ENCODE data around the gene NUDT2.
"Not testable (repeated sequence)": the region's sequence is repeated elsewhere in the genome, so short reads cannot be mapped to it uniquely, and the experiment has no call there.

The NUDT2 gene

DNA sequence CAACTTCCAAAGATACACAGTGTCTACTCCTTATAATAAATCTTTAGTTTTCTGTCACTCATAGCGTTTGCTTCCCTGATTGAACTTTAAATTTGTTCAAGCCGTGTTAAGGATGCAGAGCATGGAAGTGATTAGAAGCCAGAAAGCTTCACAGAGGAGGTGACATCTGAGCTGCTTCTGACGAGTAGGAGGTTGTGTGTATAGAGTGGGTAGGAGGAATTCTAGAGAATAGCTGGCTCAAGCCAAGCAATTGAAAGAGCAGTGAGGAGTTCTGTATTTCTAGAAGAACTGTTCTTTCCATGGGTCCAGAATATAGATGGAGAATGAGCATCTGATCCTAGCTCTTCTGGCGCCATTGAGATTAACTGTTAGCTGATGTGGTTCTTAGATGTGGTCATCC is 6.0 kb downstream of the NUDT2 start:
- DNase-seq (ENCODE audit: low spot score) = no peak

DNA sequence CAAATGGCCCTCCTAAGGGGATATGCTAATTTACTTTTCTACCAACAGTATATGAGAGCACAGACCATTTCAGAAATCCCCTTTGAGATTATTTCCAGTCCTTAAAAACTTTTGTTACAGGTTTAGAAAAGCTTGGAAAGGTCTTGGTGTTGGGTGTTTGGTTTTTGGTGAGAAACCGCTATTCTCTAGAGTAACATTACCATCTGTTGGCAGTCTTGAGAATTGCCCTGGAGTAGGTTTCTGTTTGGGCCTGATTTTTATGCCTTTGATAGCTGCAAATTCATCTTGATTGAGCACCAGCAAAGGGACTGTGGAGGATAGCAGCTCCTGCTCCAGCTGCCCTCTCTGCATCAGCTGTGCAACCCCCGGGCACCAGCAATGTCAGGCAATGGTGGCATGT is 8.0 kb downstream of the NUDT2 start:
- no peak for DNase-seq (ENCODE audit: low spot score)

DNA sequence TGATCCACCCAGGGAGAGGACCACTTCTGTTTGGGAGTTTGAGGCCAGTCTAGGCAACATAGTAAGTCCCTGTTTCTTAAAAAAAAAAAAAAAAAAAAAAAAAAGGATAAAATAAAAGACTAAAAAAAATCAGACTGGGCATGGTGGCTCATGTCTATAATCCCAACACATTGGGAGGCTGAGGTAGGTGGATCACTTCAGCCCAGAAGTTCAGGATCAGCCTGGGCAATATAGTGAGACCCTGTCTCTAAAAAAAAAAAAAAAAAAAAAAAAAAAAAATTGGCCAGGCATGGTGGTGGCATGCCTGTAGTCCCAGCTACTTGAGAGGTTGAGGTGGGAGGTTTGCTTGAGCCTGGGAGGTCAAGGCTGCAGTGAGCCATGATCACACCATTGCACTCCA is 8.7 kb downstream of the NUDT2 start:
- not testable (repeated sequence) for DNase-seq (ENCODE audit: low spot score)

DNA sequence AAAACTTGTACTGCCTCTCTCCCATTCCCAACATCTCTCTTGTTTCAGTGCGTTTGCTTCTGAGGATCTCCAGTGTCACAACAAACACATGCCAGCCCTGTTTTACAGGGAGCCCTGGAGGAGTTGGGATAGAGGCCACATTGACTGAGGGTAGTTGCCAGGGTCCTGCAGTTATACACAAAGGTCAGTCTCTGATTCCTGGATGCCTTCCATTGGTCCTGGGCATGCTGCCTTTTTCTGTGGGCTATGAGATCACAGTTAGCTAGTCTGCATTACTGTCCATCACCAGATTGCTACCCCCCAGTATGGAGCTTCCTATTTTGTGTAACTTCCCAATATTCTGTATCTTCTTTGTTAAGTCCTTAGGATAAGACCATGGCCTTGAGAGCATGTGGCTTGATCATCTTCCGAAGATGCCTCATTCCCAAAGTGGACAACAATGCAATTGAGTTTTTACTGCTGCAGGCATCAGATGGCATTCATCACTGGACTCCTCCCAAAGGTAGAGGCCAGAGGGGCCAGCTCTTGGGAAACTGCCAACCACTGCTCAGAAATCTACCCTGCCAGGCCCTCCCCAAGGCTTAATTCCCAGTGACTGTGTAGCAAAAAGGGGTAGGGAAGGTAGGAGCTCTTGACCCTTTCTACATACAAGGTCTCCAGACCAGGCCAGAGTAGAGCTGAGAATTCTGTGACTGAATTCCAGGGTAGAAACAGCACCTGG is 9.5 kb downstream of the NUDT2 start:
- no peak for DNase-seq (ENCODE audit: low spot score)

DNA sequence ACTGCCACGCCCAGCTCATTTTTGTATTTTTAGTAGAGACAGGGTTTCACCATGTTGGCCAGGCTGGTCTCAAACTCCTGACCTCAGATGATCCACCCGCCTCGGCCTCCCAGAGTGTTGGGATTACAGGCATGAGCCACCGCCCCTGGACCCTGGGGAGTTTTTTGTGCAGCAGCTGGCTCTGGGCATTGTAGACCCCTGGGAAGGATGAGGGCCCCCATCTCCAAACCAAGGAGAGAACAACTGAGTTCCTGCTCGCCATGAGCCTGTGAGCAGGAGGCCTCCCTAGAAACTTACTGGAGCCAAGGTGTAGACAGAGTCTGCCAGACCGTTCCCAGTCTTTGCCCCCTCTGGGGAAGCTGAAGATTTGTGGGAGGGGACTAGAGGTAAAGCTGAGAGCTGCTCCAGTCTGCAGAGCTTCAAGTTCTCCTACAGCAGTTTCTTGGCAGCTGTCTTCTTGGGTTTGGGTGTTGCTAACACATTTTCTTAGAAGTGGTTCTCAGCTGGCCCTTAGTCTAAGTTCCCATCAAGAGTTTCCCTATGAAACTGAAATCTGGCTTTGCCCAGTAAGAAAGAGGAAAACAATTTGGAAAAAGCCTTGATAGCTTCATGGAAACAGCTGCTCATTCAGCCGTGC is 12.4 kb downstream of the NUDT2 start:
- no peak for DNase-seq (ENCODE audit: low spot score)

DNA sequence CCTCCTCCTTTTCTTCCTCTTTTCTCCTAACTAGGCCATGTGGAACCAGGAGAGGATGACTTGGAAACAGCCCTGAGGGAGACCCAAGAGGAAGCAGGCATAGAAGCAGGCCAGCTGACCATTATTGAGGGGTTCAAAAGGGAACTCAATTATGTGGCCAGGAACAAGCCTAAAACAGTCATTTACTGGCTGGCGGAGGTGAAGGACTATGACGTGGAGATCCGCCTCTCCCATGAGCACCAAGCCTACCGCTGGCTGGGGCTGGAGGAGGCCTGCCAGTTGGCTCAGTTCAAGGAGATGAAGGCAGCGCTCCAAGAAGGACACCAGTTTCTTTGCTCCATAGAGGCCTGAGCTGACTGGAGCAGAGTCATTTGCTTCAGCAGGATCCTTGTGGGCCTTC is 13.7 kb downstream of the NUDT2 start:
- DNase-seq (ENCODE audit: low spot score) = no peak

DNA sequence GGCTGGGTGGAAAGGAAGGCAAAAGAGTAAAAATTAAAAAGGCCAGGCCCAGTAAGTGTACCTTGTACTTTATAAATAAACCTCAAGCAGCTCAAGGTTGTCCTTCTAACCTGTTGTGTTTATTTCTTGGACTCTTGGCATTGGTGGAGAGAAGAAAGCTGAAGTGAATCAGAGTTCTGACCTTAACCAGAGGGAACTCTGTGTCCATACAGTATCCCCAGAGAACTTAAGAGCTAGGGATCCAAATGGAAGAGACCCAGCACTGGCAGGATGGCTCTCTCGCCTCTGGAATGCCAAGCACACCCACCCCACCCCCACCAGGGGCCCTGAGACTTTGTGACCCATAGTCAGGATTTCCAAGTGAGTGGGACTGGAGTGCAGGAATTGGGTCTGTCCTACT is 14.2 kb downstream of the NUDT2 start:
- no peak for DNase-seq (ENCODE audit: low spot score)

DNA sequence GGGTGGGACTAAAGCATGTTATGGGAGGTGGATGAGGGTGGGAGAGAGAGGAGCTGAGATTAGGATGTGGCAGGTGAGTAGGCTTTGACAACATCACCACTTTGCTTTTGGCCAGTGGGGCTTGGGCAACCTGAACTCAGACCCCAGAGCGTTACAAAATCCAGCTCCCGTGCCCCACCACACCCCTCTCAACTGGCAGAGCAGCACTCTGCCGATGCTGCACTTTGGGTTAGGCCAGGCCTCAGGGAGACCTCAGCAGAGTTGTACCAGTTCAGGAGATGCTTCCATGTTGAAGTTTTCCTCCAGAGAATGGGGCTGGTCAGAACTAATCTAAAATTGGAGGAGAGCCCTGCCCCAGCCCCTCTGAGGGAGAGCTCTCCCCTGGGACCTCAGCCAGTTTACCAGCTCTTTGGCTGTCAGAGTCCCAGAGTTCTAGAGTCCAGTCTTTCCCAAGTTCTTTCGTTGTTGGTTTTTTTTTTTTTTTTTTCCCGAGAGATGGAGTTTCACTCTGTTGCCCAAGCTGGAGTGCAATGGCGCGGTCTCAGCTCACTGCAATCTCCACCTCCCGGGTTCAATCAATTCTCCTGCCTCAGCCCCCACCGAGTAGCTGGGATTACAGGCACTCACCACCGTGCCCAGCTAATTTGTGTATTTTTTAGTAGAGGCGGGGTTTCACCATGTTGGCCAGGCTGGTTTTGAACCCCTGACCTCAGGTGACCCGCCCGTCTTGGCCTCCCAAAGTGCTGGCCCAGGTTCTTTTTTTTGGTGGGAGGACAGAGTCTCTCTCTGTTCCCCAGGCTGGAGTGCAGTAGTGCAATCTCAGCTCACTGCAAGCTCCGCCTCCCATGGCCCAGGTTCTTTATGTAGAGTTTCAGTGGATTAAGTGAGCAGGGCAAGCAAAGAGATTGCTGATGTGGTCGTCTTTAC is 17.8 kb downstream of the NUDT2 start:
- no peak for DNase-seq (ENCODE audit: low spot score)

DNA sequence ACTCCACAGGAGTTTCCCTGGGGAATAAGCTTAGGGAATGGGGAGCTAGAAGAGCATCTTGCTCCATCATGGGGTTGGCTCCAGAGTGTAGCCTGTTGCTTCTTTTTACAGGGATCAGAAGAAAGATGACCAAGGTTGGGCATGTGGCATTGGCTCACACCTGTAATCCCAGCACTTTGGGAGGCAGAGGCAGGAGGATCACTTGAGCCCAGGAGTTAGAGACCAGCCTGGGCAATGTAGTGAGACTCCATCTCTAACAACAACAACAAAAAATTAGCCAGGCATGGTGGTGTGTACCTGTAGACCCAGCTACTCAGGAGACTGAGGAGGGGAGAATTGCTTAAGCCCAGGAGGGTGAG is 18.4 kb downstream of the NUDT2 start:
- no peak for DNase-seq (ENCODE audit: low spot score)

DNA sequence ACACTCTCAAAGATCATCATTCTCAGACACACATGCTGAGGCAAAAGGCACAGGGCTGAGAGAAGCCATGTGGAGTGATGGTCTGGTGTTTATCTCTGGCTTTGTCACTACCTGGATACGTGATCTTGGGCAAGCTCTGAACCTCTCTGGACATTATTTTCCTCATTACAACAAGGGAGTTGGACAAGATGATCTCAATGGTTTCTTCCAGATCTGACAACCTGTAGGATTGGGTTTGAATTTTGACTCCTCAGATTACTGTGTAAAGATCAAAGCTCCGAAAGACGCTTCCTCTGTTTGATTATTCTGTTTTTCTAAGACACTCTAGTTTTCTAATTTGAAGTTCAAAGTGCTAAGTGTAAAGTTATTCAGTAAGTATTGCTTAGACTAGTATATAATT is 20.0 kb downstream of the NUDT2 start:
- no peak for DNase-seq (ENCODE audit: low spot score)

DNA sequence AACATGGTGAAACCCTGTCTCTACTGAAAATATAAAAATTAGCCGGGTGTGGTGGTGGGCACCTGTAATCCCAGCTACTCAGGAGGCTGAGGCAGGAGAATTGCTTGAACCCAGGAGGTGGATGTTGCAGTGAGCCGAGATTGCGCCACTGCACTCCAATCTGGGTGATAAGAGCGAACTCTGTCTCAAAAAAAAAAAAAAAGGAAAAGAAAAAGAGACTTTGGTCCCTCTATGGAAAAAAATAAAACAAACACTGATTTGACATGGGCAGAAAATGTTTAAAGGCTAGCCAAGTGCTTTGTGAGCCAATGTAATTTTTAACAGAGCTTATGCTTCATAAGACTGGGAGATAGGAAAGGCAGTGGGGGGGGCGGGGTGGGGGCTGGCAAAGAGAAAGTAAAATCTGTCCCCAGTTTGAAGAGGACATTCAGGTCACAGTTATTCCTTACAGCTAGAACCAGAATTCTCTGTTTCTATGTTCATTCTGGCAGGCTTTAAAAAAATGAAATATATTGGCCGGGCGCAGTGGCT is 22.8 kb downstream of the NUDT2 start:
- not testable (repeated sequence) for DNase-seq (ENCODE audit: low spot score)

DNA sequence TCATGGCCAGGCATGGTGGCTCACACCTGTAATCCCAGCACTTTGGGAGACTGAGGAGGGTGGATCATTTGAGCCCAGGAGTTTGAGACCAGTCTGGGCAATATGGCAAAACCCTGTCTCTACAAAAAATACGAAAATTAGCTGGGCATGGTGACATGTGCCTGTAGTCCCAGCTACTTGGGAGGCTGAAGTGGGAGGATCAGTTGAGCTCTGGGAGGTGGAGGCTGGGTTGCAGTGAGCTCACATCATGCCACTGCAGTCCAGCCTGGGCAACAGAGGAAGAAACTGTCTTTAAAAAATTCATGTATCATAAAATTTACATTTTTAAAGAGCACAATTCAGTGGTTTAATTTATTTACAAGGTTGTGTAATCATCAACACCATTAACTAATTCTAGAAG is 23.6 kb downstream of the NUDT2 start:
- not testable (repeated sequence) for DNase-seq (ENCODE audit: low spot score)

DNA sequence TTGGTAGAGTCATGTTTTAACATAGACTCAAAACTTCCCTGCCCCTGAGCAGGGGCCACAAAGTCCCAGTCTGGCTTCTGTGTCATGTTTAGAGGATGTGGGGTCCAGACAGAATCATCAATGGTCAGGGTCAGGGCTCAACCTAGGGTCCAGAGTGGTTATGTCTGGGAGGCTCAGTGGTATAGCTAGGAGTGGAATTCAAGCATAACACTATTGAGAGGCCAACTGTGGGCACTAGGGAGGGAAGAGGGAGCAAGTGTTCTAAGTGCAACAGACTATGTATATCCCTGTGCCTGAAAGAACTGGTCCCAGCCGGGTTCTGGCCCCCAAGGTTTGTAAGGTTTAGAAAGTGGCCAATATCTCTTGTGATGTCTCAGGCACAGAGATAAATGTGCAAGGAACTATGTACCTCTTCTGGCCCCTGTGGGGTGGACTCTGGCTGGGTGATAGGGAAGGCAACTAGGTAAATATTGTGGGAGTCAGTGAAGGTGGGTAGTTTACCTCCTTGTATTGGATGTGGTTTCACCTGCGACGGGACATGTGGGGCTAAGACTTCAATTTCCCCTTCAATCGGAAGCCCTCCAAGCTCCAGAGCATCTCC is 33.3 kb downstream of the NUDT2 start:
- DNase-seq (ENCODE audit: low spot score) = no peak

DNA sequence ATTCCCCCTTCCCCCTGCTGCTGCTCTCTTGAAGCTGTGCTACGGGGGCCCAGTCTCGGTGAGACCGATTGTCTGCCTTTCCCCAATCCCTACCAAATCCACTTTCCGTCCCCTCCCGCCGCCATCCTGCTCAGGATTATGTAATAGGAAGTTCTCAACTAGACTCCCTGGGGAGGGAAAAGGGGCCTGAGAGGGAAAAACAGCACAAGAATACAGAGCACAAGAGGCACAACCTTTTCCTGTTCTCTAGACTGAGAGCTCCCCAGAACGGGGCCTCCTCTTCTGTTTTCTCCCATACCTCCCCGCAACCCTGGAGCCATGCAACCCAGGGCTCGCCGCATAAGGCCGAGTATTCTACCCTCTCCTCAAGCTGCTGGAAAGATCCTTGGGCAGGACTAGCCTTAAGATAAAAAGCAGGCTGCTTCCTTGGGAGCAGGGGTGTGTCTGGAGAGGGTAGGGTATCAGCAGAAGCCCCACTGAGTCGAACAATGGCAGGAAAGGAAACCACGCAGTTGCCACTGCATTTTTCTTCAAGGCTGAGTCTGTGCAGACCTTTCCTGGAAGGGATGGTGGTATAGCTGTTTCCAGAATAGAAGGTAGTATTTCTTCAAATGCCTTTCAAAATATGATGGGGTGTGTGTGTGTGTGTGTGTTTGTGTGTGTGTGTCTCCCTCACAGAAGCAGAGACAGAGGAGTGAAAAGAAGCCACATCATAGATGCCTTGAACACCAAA is 34.4 kb downstream of the NUDT2 start:
- DNase-seq (ENCODE audit: low spot score) = no peak

DNA sequence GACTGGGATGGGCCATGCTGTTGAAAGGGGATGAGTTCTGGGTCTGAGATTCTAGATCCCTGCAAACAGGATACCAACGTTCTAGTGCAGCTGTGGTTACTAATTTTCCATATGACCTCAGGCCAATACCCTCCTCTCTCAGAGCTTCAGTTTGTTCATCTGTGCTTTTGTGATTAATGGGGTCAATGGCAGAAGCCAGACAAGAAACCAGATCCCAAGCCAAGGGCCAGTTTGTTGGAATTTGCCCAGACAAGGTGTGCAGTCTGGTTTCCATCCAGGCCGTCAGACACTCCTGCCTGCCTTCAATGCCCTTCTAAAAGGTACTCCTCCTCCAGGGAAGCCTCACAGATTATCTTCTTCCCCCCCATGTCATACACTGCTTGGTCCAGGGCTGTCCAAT is 35.9 kb downstream of the NUDT2 start:
- DNase-seq (ENCODE audit: low spot score) = no peak

DNA sequence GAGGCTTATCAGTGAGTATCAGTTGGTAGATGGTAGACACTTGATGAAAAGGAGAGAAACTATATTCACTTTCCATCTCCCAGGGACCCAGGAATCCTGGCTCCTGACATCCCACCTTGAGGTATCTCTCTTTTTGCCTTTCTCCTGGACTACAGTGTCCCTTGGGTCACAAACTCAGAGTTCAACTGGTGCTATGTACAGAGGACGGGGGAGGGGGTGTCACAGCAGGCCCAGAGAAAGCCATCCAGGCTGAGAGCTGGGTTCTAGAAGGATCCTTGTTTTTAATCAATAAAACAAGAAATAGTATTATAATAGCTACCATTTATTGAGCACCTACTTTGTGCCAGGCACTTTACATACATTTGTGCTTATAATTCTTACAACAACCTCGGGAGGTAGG is 37.0 kb downstream of the NUDT2 start:
- no peak for DNase-seq (ENCODE audit: low spot score)

DNA sequence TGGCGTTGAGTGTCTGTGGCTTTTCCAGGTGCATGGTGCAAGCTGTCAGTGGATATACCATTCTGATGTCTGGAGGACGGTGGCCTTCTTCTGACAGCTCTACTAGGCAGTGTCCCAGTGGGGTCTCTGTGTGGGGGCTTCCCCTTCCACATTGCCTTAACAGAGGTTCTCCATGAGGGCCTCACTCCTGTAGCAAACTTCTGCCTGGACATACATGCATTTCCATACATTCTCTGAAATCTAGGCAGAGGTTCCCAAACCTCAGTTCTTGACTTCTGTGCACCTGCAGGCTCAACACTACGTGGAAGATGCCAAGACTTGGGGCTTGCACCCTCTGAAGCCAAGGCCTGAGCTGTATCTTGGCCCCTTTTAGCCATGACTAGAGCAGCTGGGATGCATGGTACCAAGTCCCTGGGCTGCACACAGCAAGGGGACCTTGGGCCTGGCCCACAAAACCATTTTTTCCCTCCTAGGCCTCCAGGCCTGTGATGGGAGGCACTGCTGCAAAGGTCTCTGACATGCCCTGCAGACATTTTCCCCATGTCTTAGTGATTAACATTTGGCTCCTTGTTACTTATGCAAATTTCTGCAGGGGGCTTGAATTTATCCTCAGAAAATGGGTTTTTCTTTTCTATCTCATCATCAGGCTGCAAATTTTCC is 38.5 kb downstream of the NUDT2 start:
- DNase-seq (ENCODE audit: low spot score) = not testable (repeated sequence)

DNA sequence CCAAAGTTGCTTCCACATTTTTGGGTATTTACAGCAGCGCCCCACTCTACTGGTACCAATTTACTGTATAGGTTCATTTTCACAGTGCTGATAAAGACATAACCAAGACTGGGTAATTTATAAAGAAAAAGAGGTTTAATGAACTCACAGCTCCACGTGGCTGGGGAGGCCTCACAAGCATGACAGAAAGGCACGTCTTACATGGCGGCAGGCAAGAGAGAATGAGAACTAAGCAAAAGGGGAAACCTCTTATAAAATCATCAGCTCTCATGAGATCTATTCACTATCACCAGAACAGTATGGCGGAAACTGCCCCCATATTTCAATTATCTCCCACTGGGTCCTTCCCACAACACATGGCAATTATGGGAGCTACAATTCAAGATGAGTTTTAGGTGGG is 39.4 kb downstream of the NUDT2 start:
- DNase-seq (ENCODE audit: low spot score) = not testable (repeated sequence)

DNA sequence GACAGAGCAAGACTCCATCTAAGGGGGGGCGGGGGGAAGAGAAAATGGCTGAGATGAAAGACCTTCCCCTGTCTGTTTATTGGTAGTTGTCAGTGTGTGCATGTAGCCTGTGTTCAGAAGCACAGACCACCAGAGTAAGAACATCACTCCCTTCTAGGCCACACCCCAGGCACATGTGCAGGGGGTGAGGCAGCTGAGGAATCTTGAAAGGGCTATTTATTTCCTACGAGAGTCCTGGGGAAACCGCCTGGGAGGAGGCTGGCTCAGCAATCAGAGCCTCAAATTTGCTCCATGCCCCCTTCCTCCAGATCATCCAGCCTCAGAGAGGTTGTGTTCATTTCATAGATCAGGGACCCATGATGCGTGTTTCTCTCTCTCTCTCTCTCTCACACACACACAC is 40.3 kb downstream of the NUDT2 start:
- DNase-seq (ENCODE audit: low spot score) = no peak

DNA sequence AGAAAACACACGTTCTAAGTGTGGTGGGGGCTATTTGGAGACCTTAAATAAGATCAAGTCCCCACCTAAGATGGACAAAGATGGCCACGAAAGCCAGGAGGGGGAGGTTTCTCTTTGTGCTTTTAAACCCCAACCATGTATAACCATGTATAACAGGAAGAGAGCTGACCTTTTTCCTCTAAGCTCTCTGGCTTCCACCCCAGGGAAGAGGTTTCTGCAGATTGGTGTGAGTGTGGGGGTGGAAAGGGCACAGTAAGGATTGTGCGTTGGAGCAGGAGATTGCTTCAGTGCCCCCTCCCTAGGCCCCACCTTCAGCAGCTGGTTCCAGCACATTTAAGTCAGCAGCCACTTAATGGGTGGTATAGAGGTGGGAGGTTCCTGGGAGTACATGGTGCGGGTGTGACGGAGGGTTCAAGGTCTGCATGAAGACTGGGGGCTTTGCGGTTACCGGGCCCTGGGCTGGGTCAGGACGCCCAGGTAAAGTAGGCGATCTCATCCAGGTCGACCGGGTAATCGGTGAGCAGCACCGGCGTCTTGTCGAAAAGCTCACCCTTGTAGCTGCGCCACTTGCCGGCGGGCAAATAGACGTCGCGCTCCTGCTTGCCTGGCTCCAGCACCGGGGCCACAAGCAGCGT is 41.1 kb downstream of the NUDT2 start:
- DNase-seq (ENCODE audit: low spot score) = no peak
